CMK (cell line): ENCODE measurements around the gene ZNF675.
"Not testable (repeated sequence)": the region's sequence is repeated elsewhere in the genome, so short reads cannot be mapped to it uniquely, and the experiment has no call there.

Experiments used
- DNase-seq: peaks from one replicate; pipeline ENCODE4 v3.0.0-alpha.2; 2010; ENCODE audit warnings: low read depth

ZNF675 gene

DNA sequence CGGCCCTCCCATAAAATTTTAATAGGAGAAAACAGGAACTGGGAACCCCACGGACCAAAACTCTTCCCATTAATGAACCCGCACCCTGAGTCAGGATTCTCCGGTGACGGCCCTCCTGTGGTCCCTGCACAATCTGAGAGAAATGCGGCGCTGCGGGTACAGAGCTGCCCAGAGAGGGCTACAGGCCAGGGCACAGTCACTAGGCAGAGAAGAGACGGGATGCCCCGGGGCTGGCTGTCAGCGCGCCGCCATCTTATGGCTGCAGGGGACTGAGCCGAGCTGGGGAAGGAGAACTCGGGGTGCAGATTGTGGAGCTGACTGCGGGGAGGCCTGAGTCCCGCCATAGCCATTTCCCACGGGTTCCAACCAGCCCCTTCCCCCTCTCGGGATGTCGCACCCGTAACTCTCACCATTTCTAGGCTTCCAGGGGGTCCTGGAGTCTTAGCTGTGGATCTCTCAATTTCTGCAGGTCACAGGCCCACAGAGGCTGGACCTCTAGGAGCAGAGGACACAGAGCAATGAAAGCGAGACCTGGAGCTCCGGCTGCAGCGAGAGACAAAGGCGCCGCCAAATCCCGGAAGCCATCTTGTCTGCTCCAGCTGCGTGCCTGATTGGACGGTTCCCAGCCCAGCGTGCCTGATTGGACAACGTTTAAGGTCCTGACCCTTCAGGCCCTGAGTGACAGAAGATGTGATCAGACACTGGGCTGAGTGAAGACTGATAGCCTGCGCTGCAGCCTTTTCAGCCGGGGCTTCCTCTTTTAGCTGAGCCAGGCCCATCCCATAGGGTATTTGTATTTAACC is at the start of gene ZNF675:
Gene ZNF675 (minus strand): TSS at position 592 of the 803 bp plus-strand sequence. CDS start 179 bp downstream, at position 413.
- peak; percentile 83 for DNase-seq

DNA sequence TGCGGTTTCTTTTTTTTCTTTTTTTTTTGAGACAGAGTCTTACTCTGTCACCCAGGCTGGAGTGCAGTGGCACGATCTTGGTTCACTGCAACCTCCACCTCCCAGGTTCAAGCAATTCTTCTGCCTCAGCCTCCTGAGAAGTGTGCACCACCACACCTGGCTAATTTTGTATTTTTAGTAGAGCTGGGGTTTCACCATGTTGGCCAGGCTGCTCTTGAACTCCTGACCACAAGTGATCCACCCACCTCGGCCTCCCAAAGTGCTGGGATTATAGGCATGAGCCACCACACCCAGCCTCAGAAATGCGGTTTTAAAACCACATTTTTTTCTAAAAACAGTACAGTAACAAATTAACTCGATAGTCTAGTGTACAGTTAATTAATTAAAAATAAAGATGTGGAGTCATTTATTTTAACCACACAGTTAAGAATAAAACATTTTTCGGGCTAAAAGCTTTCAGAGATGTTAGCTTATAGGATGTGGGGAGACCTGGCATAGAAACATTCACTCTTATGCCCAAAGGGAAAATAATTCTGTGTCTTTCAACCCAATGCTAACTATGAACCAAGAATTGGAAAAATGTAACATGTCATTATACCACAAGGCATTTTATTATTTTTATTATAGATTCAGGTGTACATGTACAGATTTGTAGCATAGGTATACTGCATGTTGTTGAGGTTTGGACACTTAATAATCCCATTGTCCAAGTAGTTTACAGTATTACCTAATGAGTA is 43.9 kb upstream of the ZNF675 start:
- DNase-seq = not testable (repeated sequence)

DNA sequence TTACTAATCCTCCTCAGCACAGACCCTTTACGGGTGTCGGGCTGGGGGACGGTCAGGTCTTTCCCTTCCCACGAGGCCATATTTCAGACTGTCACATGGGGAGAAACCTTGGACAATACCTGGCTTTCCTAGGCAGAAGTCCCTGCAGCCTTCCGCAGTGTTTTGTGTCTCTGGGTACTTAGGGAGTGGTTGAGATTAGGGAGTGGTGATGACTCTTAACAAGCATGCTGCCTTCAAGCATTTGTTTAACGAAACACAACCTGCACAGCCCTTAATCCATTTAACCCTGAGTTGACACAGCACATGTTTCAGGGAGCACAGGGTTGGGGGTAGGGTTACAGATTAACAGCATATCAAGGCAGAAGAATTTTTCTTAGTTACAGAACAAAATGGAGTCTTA is 37.1 kb upstream of the ZNF675 start:
- not testable (repeated sequence) for DNase-seq

DNA sequence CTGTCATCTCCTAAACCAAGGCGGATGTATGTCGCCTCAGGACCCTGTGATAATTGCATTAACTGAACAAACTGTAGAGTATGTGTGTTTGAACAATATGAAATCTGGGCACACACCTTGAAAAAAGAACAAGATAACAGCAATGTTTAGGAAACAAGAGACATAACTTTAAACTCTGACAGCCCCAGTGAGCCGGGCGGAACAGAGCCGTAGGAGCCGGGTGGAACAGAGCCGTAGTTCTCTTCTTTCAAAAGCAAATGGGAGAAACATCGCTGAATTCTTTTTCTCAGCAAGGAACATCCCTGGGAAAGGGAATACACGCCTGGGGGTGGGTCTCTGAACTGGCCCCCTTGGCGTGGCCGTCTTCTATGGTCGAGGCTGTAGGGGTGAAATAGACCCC is 31.8 kb upstream of the ZNF675 start:
- DNase-seq = no peak

DNA sequence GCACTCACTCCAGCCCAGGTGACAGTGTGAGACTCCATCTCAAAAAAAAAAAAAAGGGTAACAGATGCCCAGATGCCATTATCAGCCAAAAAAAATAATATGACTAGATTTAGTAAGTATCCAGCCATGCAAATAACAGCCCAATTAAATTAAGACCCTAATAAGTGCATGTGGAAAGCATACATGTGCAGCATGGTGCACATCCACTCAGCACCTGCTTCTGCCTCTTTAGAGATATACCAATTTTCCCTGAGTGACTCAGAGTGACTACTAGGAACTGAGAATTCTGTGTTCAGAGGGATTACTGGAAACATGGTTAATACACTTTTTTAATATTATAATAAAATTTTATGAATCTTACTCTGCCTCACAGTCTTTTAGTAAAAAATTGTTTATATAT is 29.8 kb upstream of the ZNF675 start:
- no peak for DNase-seq

DNA sequence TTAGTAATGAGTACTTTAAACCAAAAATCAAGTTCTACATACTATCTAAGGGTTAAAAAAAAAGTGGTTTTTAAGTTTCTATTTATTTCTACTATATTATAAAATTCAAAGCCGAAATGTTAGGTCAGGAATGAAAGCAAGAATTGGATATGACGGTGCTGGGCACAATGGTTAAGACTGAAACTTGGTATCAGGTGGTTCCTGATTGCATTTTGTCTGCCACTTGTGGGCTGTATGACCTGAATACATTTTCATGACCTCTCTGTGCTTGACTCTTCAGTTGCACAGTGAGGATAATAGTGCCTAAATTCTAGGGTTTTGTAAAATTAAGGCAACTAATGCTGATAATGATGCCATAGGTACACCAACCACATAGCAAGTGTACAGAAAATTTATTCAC is 22.3 kb upstream of the ZNF675 start:
- DNase-seq = no peak

DNA sequence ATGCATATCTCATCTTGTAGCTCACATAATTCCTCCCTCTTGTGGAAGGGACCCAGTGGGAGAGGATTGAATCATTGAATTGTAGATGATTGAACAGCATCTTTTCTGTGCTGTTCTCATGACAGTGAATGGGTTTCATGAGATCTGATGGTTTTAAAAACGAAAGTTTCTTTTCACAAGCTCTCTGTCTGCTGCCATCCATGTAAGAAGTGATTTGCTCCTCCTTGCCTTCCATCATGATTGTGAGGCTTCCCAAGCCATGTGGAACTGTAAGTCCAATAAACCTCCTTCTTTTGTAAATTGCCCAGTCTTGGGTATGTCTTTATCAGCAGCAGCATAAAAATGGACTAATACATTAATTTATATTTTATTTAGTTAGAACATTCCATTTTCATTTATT is 19.6 kb upstream of the ZNF675 start:
- no peak for DNase-seq

DNA sequence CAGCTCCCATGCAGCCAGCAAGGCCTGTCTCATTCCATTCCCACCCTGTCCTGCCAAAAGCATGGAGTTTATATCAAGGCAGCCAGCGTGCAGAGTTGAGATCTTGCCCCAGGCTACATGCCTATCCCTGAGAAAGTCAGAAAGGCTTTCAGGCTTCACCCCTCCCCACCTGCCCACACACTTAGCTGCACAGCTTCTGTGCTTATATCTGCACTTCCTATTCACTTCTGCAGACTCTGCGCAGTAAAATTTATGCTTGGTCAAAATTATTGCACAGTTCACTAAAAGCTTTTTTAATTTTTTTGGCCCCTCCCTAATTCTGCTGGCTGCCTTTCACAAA is 12.5 kb upstream of the ZNF675 start:
- no peak for DNase-seq

DNA sequence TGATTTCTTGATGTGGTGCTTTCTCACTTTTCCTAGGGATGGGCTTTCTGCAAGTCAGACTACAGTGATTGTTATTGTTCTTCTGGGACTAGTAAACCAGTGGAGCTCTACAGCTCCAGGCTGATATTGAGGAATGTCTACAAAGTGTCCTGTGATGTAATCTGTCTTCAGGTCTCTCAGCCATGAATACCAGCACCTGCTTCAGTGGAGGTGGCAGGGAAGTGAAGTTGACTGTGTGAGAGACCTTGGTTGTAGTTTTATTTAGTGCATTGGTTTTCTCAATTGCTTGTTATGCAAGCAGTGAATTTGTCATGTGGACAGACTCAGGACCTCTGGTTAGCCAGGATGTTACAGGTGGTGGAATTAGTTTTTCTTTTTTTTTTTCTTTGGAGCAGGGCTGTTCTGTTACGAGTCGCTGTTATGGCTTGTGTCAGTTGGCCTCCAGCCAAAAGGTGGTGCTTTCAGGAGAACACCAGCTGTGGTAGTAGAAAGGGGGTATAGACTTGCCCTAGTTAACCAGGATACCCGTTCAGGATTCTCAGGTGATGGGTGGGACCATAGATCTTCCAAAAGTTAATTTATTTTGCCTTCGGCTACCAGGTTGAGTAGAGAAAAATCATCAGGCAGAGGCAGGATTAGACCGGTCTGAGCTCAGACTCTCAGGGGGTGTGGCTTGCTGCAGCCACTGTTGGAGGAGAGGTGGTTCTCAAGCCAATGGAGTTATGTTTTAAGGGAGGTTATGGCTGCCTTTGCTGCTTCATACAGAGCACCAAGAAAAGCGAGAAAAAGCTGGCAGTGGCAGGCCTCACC is 11.9 kb upstream of the ZNF675 start:
- no peak for DNase-seq

DNA sequence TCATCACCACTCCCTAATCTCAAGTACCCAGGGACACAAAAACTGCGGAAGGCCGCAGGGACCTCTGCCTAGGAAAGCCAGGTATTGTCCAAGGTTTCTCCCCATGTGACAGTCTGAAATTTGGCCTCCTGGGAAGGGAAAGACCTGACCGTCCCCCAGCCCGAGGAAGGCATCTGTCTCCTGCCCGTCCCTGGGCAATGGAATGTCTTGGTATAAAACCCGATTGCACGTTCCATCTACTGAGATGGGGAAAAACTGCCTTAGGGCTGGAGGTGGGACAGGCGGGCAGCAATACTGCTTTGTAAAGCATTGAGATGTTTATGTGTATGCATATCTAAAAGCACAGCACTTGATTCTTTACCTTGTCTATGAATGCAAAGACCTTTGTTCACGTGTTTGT is 5.9 kb upstream of the ZNF675 start:
- not testable (repeated sequence) for DNase-seq

DNA sequence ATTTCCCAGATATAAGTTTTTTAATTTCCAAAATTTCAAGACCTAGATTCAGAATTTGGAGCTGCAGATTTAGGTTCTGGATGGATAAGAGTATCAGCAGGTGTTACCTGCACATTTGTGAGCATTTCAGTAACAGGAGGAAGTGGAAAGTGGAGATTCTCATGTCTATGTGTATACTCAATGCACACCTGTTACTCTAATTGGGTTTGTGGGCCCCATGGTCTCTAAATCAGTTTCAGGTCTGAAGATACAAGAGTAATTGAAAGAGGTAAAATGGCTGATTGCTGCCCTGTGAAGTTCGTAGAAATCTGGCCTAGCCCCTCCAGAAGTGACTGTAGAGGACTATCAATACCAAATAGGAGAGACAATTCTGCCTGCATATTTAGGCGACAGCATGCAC is 13.9 kb downstream of the ZNF675 start:
- DNase-seq = no peak

DNA sequence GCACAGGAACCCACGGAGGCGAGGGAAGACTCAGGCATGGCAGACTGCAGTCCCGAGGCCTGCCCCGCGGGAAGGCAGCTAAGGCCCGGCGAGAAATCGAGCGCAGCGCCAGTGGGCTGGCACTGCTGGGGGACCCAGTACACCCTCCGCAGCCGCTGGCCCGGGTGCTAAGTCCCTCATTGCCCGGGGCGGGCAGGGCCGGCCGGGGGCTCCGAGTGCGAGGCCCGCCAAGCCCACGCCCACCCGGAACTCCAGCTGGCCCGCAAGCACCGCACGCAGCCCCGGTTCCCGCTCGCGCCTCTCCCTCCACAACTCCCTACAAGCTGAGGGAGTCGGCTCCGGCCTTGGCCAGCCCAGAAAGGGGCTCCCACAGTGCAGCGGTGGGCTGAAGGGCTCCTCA is 18.4 kb downstream of the ZNF675 start:
- DNase-seq = not testable (repeated sequence)

DNA sequence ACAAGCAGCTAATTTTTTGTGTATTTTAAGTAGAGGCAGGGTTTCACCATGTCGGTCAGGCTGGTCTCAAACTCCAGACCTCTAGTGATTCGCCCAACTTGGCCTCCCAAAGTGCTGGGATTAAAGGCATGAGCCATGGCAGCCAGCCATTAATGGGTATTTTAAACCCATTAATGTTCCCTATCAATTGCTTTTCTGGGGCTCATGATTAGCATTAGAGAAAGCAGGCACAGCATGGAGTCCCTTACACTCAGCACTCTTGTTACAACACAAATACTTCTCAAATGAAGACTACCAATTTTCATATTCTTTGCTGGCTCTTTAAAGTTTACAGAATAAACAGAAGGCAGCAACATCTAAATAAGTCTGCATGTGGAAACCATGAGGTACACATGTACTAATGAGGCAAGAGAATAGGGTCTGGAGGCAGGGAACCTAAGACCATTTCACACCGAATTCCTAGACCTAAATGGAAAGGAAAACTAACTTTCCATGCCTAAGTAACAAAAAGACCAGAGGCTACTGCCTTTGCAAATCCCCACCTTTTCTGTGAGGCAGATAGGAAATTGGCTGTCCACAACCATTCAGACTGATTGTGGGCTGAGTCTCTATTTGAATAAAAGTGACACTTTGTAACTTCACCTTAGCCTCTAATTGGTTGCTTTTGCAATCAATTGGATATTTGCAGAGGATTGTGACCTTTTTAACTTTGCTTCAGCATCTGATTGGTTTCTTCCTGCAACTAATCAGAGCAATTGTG is 21.2 kb downstream of the ZNF675 start:
- DNase-seq = no peak

DNA sequence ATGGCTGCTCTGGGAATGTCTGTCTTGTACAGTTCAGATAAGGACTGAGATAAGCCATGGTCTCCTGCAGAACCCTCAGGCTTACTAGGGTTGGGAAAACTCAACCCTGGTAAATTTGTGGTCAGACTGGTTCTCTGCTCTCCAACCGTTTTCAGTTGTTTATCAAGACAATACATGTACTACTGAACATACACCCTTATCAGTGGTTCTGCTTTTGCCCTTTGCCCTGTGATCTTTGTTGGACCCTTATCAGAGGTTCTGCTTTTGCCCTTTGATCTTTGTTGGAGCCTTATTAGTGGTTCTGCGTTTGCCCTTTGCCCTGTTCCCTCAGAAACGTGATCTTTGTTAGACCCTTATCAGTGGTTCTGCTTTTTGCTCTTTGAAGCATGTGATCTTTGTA is 37.2 kb downstream of the ZNF675 start:
- DNase-seq = peak; percentile 32
